Psoas muscle (tissue), 8 donors: Measurements from ENCODE around the gene GRIK1. TPM values are rescaled to one million over a fixed set of nuclear protein-coding genes. Genes with fewer than 3 reads are reported as not detected.

Experiments
- ATAC-seq, 4 donors: fragments of 200-7000 bp; cut with Tn5 transposase; one replicate each; pipeline ENCODE4 v1.9.1; 2020; ENCODE audit warnings: moderate library complexity in 3 of 4, mild to moderate bottlenecking in 2 of 4
- DNase-seq, 2 donors: peaks; one replicate each; pipeline ENCODE4 v3.0.0-alpha.2; 2020
- H3K27ac ChIP-seq: fragments of 200-600 bp; one replicate; pipeline ENCODE4 v1.8.0; 2022
- H3K27me3 ChIP-seq, 3 donors: fragments of 200-600 bp in 1 of 3; one replicate each; pipeline versions ENCODE4 v1.6.1 to v1.8.0; 2013 to 2022; ENCODE audit warnings: low read length in 2 of 3, mild to moderate bottlenecking in 2 of 3, moderate library complexity in 1 of 3; ENCODE audit not compliant: insufficient read depth in 3 of 3
- H3K36me3 ChIP-seq, 2 donors: fragments of 200-600 bp in 1 of 2; one replicate each; pipeline versions ENCODE4 v1.6.1 to v1.8.0; 2013 to 2022; ENCODE audit warnings: low read depth in 1 of 2, mild to moderate bottlenecking in 1 of 2, moderate library complexity in 1 of 2; ENCODE audit not compliant: insufficient read depth in 1 of 2
- H3K4me1 ChIP-seq: fragments of 200-600 bp; one replicate; pipeline ENCODE4 v1.8.0; 2022
- H3K4me3 ChIP-seq: fragments of 200-600 bp; one replicate; pipeline ENCODE4 v1.8.0; 2022; ENCODE audit warnings: mild to moderate bottlenecking
- H3K9me3 ChIP-seq: fragments of 200-600 bp; one replicate; pipeline ENCODE4 v1.8.0; 2022
- CTCF ChIP-seq: fragments of 200-600 bp; IDR thresholded peaks from one replicate; pipeline ENCODE4 v1.8.0; 2022; ENCODE audit warnings: antibody characterized with exemption
- WGBS, 3 donors: extraction: QIAGEN DNeasy Blood & Tissue Kit; methylation state at CpG; one replicate each; pipeline versions ENCODE4 v1.1.6 to v1.1.7; 2013; 5-methylcytosine and 5-hydroxymethylcytosine counted together
- intact Hi-C, 2 donors: fragments of 100-400 bp; cut with DNase I; formaldehyde crosslinking; loops; one replicate each; pipeline versions ENCODE4 v1.11.0 to v1.14.2; 2022
- polyA plus RNA-seq, 3 donors: library from polyadenylated mRNA; stranded (reverse); fragments of 200-250 nt; gene quantifications; one replicate each; pipeline ENCODE4 v1.2.3, GENCODE V29; 2013
- total RNA-seq, 4 donors: library from RNA; stranded (reverse); fragmentation: NEBNext Ultra II Directional in 2 of 4; extraction: Animal tissue kit (Norgen Biotek cat#: 25700) in 2 of 4; gene quantifications; one replicate each; pipeline versions ENCODE4 v1.2.1 to v1.2.4, GENCODE V29; 2021 to 2023
- donor health status: healthy with polysubstance abuse.
- donor health status: DM: no; HTN: no; CAD: no; lungs with moderate emphysema.
- donor health status: Bipolar disorder and iron deficiency.
- donor health status: healthy.
- donor health status: DM: yes; HTN: yes; CAD: no.
- donor health status: DM: no; HTN: no; CAD: no.
- donor health status: DM: no; HTN: no; CAD: no.
- donor health status: DM: yes; HTN: yes; CAD: no.

Gene GRIK1
- total and polyA plus RNA-seq, 7 donors = 0.01 to 0.04 TPM; not detected in 5

GRCh38 chr21:29909571-29909970, 30.2 kb downstream of the GRIK1 start:
- Histone ChIP-seq H3K27ac (no peak overlapping the region), H3K9me3 (no peaks in the 10 kb centered on the region), H3K27me3 (no peaks in the 10 kb centered on the region), H3K36me3 (no peaks in the 10 kb centered on the region), H3K4me1 (no peaks in the 10 kb centered on the region), H3K4me3 (no peak overlapping the region)
- DNase-seq (no peak), ATAC-seq (no peak)
- intact Hi-C loops = no loop called here
- TF ChIP-seq CTCF = no peak
- WGBS, 3 donors = 80 to 89% (median 82%) methylated on average over 4 of the region's 4 CpGs

- ATAC-seq = no peak
- intact Hi-C loops = no loop called here
- Histone ChIP-seq H3K36me3 (no peaks in the 10 kb centered on the region), H3K27ac (no peak overlapping the region), H3K4me3 (no peak overlapping the region), H3K4me1 (no peaks in the 10 kb centered on the region), H3K9me3 (peaks cover 4% of the 10 kb centered on the region), H3K27me3 (no peaks in the 10 kb centered on the region)
- WGBS, 3 donors = 58 to 63% (median 60%) methylated on average over 11 of the region's 11 CpGs
- DNase-seq = no peak
- TF ChIP-seq CTCF = no peak
Observed at GRCh38 chr21:29904359-29905282, 35.2 kb downstream of the GRIK1 start.

- H3K4me3 ChIP-seq = no peak overlapping the region
- TF ChIP-seq CTCF = no peak
- no peak for DNase-seq
- ATAC-seq = no peak
- H3K36me3 ChIP-seq = no peaks in the 10 kb centered on the region
- H3K27ac ChIP-seq = no peak overlapping the region
- 39 to 45% (median 45%) methylated on average over 3 of the region's 3 CpGs for WGBS, 3 donors
- H3K27me3 ChIP-seq = no peaks in the 10 kb centered on the region
- H3K9me3 ChIP-seq = no peaks in the 10 kb centered on the region
- intact Hi-C loops = no loop called here
- H3K4me1 ChIP-seq = no peaks in the 10 kb centered on the region
Observed at GRCh38 chr21:29896884-29897283, 42.9 kb downstream of the GRIK1 start.

- Histone ChIP-seq H3K4me3 (no peak overlapping the region), H3K27me3 (no peaks in the 10 kb centered on the region), H3K9me3 (no peaks in the 10 kb centered on the region), H3K4me1 (no peaks in the 10 kb centered on the region), H3K27ac (no peak overlapping the region), H3K36me3 (no peaks in the 10 kb centered on the region)
- 83 to 93% (median 91%) methylated on average over 3 of the region's 3 CpGs for WGBS, 3 donors
- no peak for TF ChIP-seq CTCF
- no peak for DNase-seq
- intact Hi-C loops = no loop called here
- no peak for ATAC-seq
Observed at GRCh38 chr21:29893687-29894086, 46.1 kb downstream of the GRIK1 start.
